Measurements from ENCODE around the gene IPO11. TPM values are rescaled to one million over a fixed set of nuclear protein-coding genes. Genes with fewer than 3 reads are reported as not detected.

The IPO11 gene
- total RNA-seq, 1 donor from 2014 or later = 66.9 TPM

GRCh38 chr5:62645223-62645622, 232.7 kb downstream of the IPO11 start:
- no peak overlapping the region for H3K4me3 Mint-ChIP-seq
- no peak for TF ChIP-seq EZH2phosphoT487 (IDR thresholded peaks at IDR 0.05)
- no peak for TF ChIP-seq EZH2 (IDR thresholded peaks at IDR 0.05)
- TF ChIP-seq, protein P1, sequence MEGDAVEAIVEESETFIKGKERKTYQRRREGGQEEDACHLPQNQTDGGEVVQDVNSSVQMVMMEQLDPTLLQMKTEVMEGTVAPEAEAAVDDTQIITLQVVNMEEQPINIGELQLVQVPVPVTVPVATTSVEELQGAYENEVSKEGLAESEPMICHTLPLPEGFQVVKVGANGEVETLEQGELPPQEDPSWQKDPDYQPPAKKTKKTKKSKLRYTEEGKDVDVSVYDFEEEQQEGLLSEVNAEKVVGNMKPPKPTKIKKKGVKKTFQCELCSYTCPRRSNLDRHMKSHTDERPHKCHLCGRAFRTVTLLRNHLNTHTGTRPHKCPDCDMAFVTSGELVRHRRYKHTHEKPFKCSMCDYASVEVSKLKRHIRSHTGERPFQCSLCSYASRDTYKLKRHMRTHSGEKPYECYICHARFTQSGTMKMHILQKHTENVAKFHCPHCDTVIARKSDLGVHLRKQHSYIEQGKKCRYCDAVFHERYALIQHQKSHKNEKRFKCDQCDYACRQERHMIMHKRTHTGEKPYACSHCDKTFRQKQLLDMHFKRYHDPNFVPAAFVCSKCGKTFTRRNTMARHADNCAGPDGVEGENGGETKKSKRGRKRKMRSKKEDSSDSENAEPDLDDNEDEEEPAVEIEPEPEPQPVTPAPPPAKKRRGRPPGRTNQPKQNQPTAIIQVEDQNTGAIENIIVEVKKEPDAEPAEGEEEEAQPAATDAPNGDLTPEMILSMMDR (IDR thresholded peaks at IDR 0.05) = no peak
- H3K4me1 Mint-ChIP-seq = peaks cover 2% of the 10 kb centered on the region
- H3K27ac Mint-ChIP-seq = no peak overlapping the region
- no peaks in the 10 kb centered on the region for H3K36me3 Mint-ChIP-seq
- H3K9ac ChIP-seq = no peak overlapping the region
- no peaks in the 10 kb centered on the region for H4K20me1 ChIP-seq (ENCODE audit: low read depth)
- no peak for DNase-seq (ENCODE audit: low spot score)
- no peaks in the 10 kb centered on the region for H3F3A ChIP-seq (ENCODE audit: low read depth)
- H3K36me3 ChIP-seq = no peaks in the 10 kb centered on the region
- no peak overlapping the region for H2AFZ ChIP-seq (replicated peaks)
- no peaks in the 10 kb centered on the region for H3K79me2 ChIP-seq (ENCODE audit: low read depth)
- H3K27ac ChIP-seq = no peak overlapping the region
- H3K27me3 Mint-ChIP-seq (ENCODE audit: insufficient read depth, low read depth) = no peaks in the 10 kb centered on the region
- no peak overlapping the region for H3K4me2 ChIP-seq
- no peaks in the 10 kb centered on the region for H3K27me3 ChIP-seq
- no peak overlapping the region for H3K4me3 ChIP-seq
- no peaks in the 10 kb centered on the region for H3K9me3 Mint-ChIP-seq
- peaks cover 6% of the 10 kb centered on the region for H3K4me1 ChIP-seq
- H3K9me3 ChIP-seq (ENCODE audit: low read depth) = no peaks in the 10 kb centered on the region

DNA sequence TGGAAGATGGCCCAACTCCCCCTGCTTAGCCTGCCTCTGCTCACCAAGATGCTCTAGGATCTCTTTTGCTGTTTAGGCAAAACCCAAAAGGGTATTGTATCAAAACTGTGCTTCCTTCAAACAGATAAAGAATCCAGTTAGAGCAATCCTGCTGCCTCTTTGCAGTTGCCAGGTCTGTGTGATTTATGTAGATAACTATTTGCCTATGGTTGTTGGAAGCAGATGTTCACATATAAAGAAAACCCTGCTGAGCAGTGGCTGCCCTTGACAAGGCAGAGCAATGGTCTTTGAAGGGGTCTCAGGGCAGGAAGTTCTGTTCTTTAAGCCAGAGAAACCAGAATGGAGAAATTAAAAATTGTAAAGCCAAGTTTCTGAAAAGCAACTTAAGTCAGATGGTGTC, 234.7 kb downstream of the IPO11 start:
- no peaks in the 10 kb centered on the region for H3K27me3 ChIP-seq
- no peak overlapping the region for H2AFZ ChIP-seq (replicated peaks)
- H3K36me3 Mint-ChIP-seq = no peaks in the 10 kb centered on the region
- no peaks in the 10 kb centered on the region for H3F3A ChIP-seq (ENCODE audit: low read depth)
- no peak overlapping the region for H3K4me2 ChIP-seq
- H3K4me3 Mint-ChIP-seq = no peak overlapping the region
- H3K27me3 Mint-ChIP-seq (ENCODE audit: insufficient read depth, low read depth) = no peaks in the 10 kb centered on the region
- H3K9me3 ChIP-seq (ENCODE audit: low read depth) = no peaks in the 10 kb centered on the region
- DNase-seq (ENCODE audit: low spot score) = no peak
- H3K27ac Mint-ChIP-seq = no peak overlapping the region
- peaks cover 2% of the 10 kb centered on the region for H3K4me1 Mint-ChIP-seq
- H3K4me3 ChIP-seq = no peak overlapping the region
- TF ChIP-seq EZH2 (IDR thresholded peaks at IDR 0.05) (no peak), EZH2phosphoT487 (IDR thresholded peaks at IDR 0.05) (no peak)
- TF ChIP-seq, protein P1 (IDR thresholded peaks at IDR 0.05) = no peak
- H3K36me3 ChIP-seq = no peaks in the 10 kb centered on the region
- no peak overlapping the region for H3K9ac ChIP-seq
- H3K79me2 ChIP-seq (ENCODE audit: low read depth) = no peaks in the 10 kb centered on the region
- no peaks in the 10 kb centered on the region for H4K20me1 ChIP-seq (ENCODE audit: low read depth)
- H3K4me1 ChIP-seq = peaks cover 6% of the 10 kb centered on the region
- no peak overlapping the region for H3K27ac ChIP-seq
- no peaks in the 10 kb centered on the region for H3K9me3 Mint-ChIP-seq

- Mint-ChIP-seq H3K4me3 (no peak overlapping the region), H3K4me1 (no peaks in the 10 kb centered on the region), H3K27me3 (ENCODE audit: insufficient read depth, low read depth) (no peaks in the 10 kb centered on the region), H3K9me3 (no peaks in the 10 kb centered on the region), H3K27ac (no peak overlapping the region), H3K36me3 (no peaks in the 10 kb centered on the region)
- H3K9me3 ChIP-seq (ENCODE audit: low read depth) = no peaks in the 10 kb centered on the region
- H3F3A ChIP-seq (ENCODE audit: low read depth) = no peaks in the 10 kb centered on the region
- H3K36me3 ChIP-seq = no peaks in the 10 kb centered on the region
- no peak overlapping the region for H3K9ac ChIP-seq
- no peak overlapping the region for H3K4me2 ChIP-seq
- H3K4me3 ChIP-seq = no peak overlapping the region
- H4K20me1 ChIP-seq (ENCODE audit: low read depth) = no peaks in the 10 kb centered on the region
- no peak for DNase-seq (ENCODE audit: low spot score)
- H3K4me1 ChIP-seq = no peaks in the 10 kb centered on the region
- H3K27me3 ChIP-seq = no peaks in the 10 kb centered on the region
- no peak overlapping the region for H2AFZ ChIP-seq (replicated peaks)
- no peak overlapping the region for H3K27ac ChIP-seq
- no peaks in the 10 kb centered on the region for H3K79me2 ChIP-seq (ENCODE audit: low read depth)
- no peak for TF ChIP-seq EZH2 (IDR thresholded peaks at IDR 0.05)
- TF ChIP-seq EZH2phosphoT487 (IDR thresholded peaks at IDR 0.05) = no peak
- TF ChIP-seq, protein P1 (IDR thresholded peaks at IDR 0.05) = no peak
Observed at GRCh38 chr5:62649025-62649424, 236.5 kb downstream of the IPO11 start.
